Activated CD8-positive, alpha-beta memory T cell treated with anti-CD3 and anti-CD28 coated beads for 36 hours (primary cell): ENCODE data around the gene NIM1K. TPM values are rescaled to one million over a fixed set of nuclear protein-coding genes. Genes with fewer than 3 reads are reported as not detected.
"Not testable (repeated sequence)": the region's sequence is repeated elsewhere in the genome, so short reads cannot be mapped to it uniquely, and the experiment has no call there.

Experiments used
- CTCF ChIA-PET: fragments of 350-600 bp; sonication (Branson Sonifier 250); formaldehyde crosslinking; loops from one replicate; lab custom pipeline; 2021; ENCODE audit warnings: antibody characterized with exemption; lab: Charles Lee
- POLR2A ChIA-PET: fragments of 350-600 bp; sonication (Branson Sonifier 250); formaldehyde crosslinking; loops from one replicate; lab custom pipeline; 2021; ENCODE audit warnings: antibody characterized with exemption; lab: Charles Lee
- total RNA-seq, 2 experiments: library from RNA; stranded (reverse); gene quantifications; one replicate each; pipeline ENCODE4 v1.2.3, GENCODE V29; 2021

The NIM1K gene
- total RNA-seq, 2 experiments from 2014 or later, result 0.86 to 1.4 TPM

DNA sequence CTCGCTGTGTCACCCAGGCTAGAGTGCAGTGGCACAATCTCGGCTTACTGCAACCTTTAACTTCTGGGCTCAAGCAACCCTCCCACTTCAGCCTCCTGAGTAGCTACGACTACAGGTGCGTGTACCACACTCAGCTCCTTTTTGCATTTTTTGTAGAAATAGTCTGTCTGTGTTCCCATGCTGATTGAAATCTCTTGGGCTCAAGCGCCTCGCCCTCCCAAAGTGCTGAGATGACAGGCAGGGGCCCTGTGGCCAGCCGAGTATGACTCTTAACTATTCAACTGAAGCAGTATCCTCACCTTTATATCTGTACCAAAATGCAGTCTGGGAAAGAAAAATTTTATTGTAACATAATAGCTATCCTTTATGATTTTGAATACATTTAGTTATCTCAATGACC lies 12.2 kb upstream of the NIM1K start:
- POLR2A ChIA-PET, result interaction anchor here (0.7 to 0.8 kb wide), 2 partner anchors 19 to 1254 kb away, joined by 3 to 4 read pairs; no protein-coding TSS in a partner anchor
- CTCF ChIA-PET, result no interaction called here

GRCh38 chr5:43182421-43182820 lies 9.6 kb upstream of the NIM1K start:
- POLR2A ChIA-PET, result interaction anchor here (0.7 kb wide), 1 partner anchor 91 kb away, joined by 4 read pairs; no protein-coding TSS in a partner anchor
- CTCF ChIA-PET, result no interaction called here

- POLR2A ChIA-PET, result interaction anchor here (0.7 kb wide), 1 partner anchor 90 kb away, joined by 4 read pairs; no protein-coding TSS in a partner anchor
- CTCF ChIA-PET, result not testable (repeated sequence)
Measured at GRCh38 chr5:43183101-43183500, 8.9 kb upstream of the NIM1K start.

- ChIA-PET CTCF (interaction anchor here (1.3 kb wide), 1 partner anchor 85 kb away, joined by 4 read pairs; no protein-coding TSS in a partner anchor), POLR2A (interaction anchor here (1.4 to 3.3 kb wide), 2 partner anchors 70 to 123 kb away, joined by 4 to 12 read pairs; partner anchors contain the start of genes HMGCS1 and ZNF131)
Measured at GRCh38 chr5:43190755-43191603, 1.0 kb upstream of the NIM1K start.

DNA sequence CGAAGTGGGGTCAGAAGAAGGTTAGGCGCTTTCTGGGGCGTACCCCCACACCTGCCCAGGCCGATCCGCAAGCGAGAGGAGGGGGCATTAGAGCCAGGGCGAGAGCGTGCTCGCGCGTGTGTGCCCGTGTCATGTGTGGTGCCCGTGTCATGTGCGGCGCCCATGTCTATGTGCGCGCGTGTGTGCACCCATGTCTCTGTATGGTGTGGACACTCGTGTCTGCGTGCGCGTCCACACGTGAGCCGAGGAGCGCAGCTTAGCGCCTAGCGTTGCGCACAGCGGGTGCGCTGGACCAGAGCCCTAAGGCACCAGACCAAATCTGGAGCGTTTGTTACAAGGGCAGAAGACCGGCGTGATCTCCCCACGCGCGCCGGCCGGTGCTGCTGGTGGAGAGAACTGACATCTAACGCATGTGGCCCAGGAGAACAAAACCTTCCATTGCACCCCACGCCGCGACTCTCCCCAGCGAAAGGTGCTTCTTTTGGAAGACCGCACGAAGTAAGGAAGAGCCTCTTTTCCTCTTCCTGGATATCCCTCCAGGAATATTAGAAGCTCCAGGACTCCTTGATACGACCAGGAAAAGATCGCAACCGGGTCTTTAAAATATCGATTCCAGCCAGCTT lies 644 bp downstream of the NIM1K start:
- CTCF ChIA-PET, result interaction anchor here (1.3 kb wide), 1 partner anchor 87 kb away, joined by 4 read pairs; no protein-coding TSS in a partner anchor
- POLR2A ChIA-PET, result interaction anchor here (0.7 to 3.3 kb wide), 3 partner anchors 71 to 292 kb away, joined by 3 to 12 read pairs (median 4); partner anchors contain the start of genes HMGCS1, TMEM267 and ZNF131

DNA sequence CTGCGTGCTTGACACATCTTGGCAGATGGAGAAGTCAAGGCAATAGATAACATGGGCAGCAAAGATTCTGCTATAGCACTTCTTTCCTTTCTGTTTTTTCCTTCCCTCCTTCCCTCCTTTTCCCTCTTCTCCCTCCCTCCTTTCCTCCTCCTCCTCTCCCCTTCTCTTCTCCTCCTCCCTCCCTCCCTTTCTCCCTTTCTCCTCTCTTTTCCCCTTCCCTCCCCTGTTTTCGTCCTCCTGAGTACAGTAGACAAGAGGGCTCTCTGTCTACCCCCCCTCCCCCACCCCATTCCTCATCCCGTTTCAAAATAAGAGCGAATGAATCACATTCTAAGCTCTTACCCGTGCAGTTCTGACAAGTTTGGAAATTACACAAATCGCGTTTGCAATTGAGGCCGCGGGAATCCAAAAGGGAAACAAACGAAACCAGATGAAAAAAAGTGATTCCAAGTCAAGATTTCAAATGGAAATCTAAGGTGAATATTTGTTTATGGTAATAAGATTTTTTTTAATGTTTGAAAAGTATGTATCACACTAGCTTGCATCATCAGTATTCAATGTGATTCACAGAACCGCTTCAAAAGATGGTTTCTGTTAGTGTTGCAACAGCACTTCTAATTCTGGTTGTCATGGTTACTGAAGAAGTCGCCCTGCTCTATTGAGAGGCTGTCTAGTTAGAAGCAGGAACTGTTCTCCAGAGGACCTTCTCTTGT lies 1.3 kb downstream of the NIM1K start:
- ChIA-PET POLR2A (interaction anchor here (3.3 kb wide), 1 partner anchor 72 kb away, joined by 12 read pairs; the partner anchor contains the start of gene ZNF131), CTCF (interaction anchor here (0.6 kb wide), 1 partner anchor 14 kb away, joined by 3 read pairs; no protein-coding TSS in a partner anchor)

- CTCF ChIA-PET, result interaction anchor here (0.6 kb wide), 1 partner anchor 13 kb away, joined by 3 read pairs; no protein-coding TSS in a partner anchor
- POLR2A ChIA-PET, result interaction anchor here (3.3 kb wide), 1 partner anchor 72 kb away, joined by 12 read pairs; the partner anchor contains the start of gene ZNF131
Measured at GRCh38 chr5:43193894-43194265, 1.9 kb downstream of the NIM1K start.

GRCh38 chr5:43195670-43196265 lies 3.7 kb downstream of the NIM1K start:
- CTCF ChIA-PET, result interaction anchor here (1.2 kb wide), 1 partner anchor 69 kb away, joined by 3 read pairs; no protein-coding TSS in a partner anchor
- POLR2A ChIA-PET, result no interaction called here

- ChIA-PET CTCF (interaction anchor here (0.6 to 1.2 kb wide), 2 partner anchors 41 to 158 kb away, joined by 3 to 4 read pairs; no protein-coding TSS in a partner anchor), POLR2A (no interaction called here)
Measured at GRCh38 chr5:43197535-43197934, 5.5 kb downstream of the NIM1K start.

DNA sequence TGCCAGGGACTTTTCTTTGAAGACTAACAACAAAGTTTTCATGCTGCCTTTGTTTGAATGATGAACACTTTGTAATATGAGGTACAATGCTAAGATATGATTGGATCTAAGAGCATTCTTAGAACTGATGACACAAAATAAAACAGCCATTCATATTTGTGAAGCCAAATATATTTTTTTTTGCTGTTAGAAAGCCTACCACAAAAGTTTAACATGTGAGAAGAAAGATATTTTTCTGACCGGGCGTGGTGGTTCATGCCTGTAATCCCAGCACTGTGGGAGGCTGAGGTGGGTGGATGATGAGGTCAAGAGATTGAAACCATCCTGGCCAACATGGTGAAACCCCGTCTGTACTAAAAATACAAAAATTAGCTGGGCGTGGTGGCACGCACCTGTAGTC lies 9.4 kb downstream of the NIM1K start:
- CTCF ChIA-PET, result interaction anchor here (0.7 kb wide), 1 partner anchor 283 kb away, joined by 3 read pairs; no protein-coding TSS in a partner anchor
- POLR2A ChIA-PET, result not testable (repeated sequence)

- CTCF ChIA-PET, result interaction anchor here (0.6 kb wide), 1 partner anchor 168 kb away, joined by 3 read pairs; no protein-coding TSS in a partner anchor
- POLR2A ChIA-PET, result interaction anchor here (0.6 kb wide), 2 partner anchors 54 to 90 kb away, joined by 9 to 12 read pairs; no protein-coding TSS in a partner anchor
Measured at GRCh38 chr5:43202380-43202779, 10.4 kb downstream of the NIM1K start.

DNA sequence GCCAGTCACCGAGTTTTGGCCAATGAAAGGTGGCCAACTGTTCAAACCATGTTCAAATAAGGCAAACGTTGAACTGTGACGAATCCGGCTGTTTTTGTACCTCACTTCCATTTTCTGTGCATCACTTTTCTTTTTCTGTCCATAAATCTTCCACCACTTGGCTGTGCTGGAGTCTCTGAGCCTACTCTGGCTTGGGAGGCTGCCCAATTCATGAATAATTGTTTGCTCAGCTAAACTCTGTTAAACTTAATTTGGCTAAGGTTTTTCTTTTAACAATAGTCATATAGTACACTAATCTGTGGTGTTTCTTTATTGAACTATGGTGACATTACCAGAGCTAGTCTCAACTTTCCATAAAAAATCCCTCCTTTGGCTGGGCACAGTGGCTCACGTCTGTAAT lies 11.3 kb downstream of the NIM1K start:
- ChIA-PET POLR2A (no interaction called here), CTCF (interaction anchor here (0.6 to 0.7 kb wide), 3 partner anchors 24 to 314 kb away, joined by 3 read pairs; no protein-coding TSS in a partner anchor)

DNA sequence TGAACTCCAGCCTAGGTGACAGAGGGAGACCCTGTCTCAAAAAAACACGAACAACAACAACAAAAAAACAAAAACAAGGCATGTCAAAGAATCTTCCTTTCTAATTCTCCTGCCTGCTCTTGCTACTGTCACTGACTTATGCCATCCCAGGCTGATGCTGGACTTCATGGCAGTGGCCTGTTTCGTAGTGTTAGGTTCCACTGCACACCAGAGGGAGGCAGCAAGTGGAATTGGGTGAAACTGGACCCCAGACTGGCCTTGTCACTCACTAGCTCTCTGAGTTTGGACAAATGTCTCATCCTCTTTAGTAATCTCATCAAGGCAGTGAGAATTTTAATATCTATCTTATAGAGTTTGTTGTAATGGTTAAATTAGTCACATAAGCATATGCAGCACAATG lies 12.9 kb downstream of the NIM1K start:
- ChIA-PET CTCF (no interaction called here), POLR2A (no interaction called here)

- POLR2A ChIA-PET, result no interaction called here
- CTCF ChIA-PET, result interaction anchor here (0.6 kb wide), 1 partner anchor 14 kb away, joined by 3 read pairs; no protein-coding TSS in a partner anchor
Measured at GRCh38 chr5:43207601-43208000, 15.6 kb downstream of the NIM1K start.

GRCh38 chr5:43208658-43209057 lies 16.6 kb downstream of the NIM1K start:
- ChIA-PET POLR2A (no interaction called here), CTCF (no interaction called here)

DNA sequence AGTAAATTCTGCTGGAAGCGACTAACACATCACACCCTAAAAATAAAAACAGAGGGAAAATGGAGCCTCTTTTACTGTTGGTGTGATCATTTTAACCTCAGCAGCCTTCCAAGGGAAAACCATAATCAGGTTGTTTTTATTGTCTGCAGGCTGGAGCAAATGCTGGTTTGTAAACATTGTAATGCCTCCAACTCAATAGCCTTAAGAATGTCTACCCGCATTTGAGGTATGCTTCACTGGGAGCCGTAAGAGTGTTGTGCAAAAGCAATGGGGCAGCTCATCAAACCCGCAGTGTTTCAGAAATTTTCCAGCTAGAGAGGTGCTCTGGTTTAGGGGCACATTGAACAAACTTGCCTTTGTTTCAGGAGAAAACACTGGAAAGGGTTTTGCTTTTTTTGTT lies 17.0 kb downstream of the NIM1K start:
- CTCF ChIA-PET, result no interaction called here
- POLR2A ChIA-PET, result no interaction called here

DNA sequence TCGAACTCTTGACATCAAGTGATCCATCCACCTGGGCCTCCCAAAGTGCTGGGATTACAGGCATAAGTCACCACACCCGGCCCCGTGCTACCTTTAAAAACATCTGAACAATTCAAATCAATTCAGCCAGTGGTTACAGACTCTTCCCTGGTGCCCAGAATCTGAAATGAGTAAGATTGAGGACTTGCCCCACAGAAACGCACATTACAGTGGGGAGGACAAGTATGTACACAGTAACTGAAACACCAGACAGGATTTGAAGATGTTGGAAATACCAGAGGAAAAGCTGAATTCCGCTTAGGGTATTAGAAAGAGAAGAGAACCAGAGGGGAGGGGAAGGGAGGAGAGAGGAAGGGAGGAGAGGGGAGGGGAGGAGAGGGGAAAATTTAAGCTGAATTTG lies 17.8 kb downstream of the NIM1K start:
- POLR2A ChIA-PET, result no interaction called here

GRCh38 chr5:43210570-43210969 lies 18.5 kb downstream of the NIM1K start:
- ChIA-PET POLR2A (no interaction called here), CTCF (no interaction called here)

More for the DNA sequence above, 17.8 kb downstream of the NIM1K start:
- CTCF ChIA-PET, result no interaction called here
